ENCODE results near the gene OLFML2A.
A peak's percentile ranks its signal among the peaks of the same experiment; 100 is the strongest.

OLFML2A gene

DNA sequence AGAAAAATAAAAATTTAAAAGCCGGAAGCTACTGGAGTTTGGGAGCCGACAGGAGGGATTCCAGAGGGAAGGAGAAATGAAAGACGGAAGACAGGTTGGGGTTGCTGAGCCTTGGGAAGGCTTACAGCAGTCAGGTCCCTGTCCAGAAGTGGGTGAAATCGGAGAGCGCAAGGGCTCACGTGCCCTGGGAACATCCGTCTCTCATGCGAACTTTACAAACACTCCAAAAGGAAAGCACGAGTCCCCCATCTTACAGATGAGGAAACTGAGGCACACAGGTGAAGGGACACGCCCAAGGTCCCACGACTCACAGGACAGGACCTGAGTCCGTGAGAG is 347 bp upstream of the OLFML2A start:
- Histone ChIP-seq H2AK5ac (ENCODE audit: low read length) (no peak overlapping the region), H2BK5ac (ENCODE audit: low read depth, low read length, poor library complexity) (no peak overlapping the region), H3K23ac (ENCODE audit: low read length) (no peak overlapping the region), H3K4me1 (ENCODE audit: control insufficient read depth in 1 of 2, insufficient read depth in 2 of 2, low read length in 2 of 2) (peaks cover 21 to 24% of the 10 kb centered on the region in 2 experiments), H3K9ac (ENCODE audit: low read length) (no peak overlapping the region), H3K18ac (ENCODE audit: low read length) (peak overlapping the region; percentile 65), H4K91ac (ENCODE audit: low read depth, low read length) (peak overlapping the region; percentile 90), H4K8ac (ENCODE audit: low read depth, low read length) (peak overlapping the region; percentile 52), H3K4me2 (ENCODE audit: low read length) (peak overlapping the region; percentile 70), H3K27ac (ENCODE audit: low read depth, low read length) (no peak overlapping the region), H4K12ac (ENCODE audit: low read depth, low read length) (peak overlapping the region; percentile 39), H2BK120ac (ENCODE audit: insufficient read depth, low read length, poor library complexity) (peak overlapping the region; percentile 0), H2AFZ (ENCODE audit: insufficient read depth, low read length, poor library complexity) (peak overlapping the region; percentile 56), H2BK12ac (ENCODE audit: low read length) (peak overlapping the region; percentile 59), H3K27me3 (ENCODE audit: insufficient read depth, low read length) (no peaks in the 10 kb centered on the region), H3K79me2 (ENCODE audit: control insufficient read depth, insufficient read depth, low read length, poor library complexity) (peaks cover 9% of the 10 kb centered on the region), H3K36me3 (ENCODE audit: control insufficient read depth in 1 of 2, insufficient read depth in 2 of 2, low read length in 2 of 2) (no peaks in the 10 kb centered on the region), H3K9me3 (ENCODE audit: insufficient read depth, low read depth, low read length) (no peaks in the 10 kb centered on the region), H3K4ac (ENCODE audit: low read depth, low read length) (peak overlapping the region; percentile 15), H3K14ac (ENCODE audit: low read length) (peak overlapping the region; percentile 89), H3K4me3 (ENCODE audit: low read depth, low read length) (peak overlapping the region; percentile 82), H3K79me1 (ENCODE audit: low read length) (peaks cover 29% of the 10 kb centered on the region)
- no peak for DNase-seq
- no CpG with 5 or more reads among the region's 12 CpGs for WGBS (ENCODE audit: extremely low coverage, insufficient coverage, insufficient read length)

DNA sequence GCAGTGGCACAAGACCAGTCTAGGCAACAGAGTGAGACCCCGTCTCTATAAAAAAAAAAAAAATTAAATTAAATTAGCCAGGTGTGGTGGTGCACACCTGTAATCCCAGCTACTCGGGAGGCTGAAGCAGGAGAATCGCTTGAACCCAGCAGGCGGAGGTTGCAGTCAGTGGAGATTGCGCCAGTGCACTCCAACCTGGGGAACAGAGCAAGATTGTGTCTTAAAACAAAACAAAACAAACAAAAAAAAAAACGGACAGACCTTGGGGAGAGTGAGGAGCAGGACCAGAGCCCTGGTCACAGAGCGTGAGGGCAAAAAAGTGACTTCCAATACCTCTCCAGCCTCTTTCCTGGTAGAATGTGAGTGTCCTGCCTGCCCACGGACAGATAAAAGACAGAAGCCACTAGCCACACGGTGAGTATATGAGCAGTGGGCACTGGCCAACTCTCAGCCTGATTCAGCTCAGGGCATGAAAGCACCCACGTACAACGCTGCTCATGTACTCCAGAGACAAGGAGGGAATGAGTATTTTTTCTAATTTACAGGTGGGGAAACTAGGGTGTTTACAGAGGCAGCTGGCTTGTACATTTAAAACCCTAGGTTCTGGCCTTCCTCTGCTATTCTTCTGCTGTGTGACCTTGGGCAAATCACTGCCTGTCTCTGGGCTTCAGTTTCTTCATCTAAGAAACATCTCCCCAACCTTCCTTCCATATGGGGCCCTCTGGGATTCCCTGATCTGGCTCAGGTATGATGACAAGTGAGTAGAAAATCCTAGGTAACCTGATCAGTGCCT is 1.8 kb downstream of the OLFML2A start:
- no peak for DNase-seq
- H2AFZ ChIP-seq (ENCODE audit: insufficient read depth, low read length, poor library complexity): no peak overlapping the region
- peak overlapping the region; percentile 79 for H3K14ac ChIP-seq (ENCODE audit: low read length)
- peaks cover 21 to 24% of the 10 kb centered on the region in 2 experiments for H3K4me1 ChIP-seq (ENCODE audit: control insufficient read depth in 1 of 2, insufficient read depth in 2 of 2, low read length in 2 of 2)
- H3K36me3 ChIP-seq (ENCODE audit: control insufficient read depth in 1 of 2, insufficient read depth in 2 of 2, low read length in 2 of 2): peaks cover 0 to 5% of the 10 kb centered on the region in 2 experiments
- H2BK12ac ChIP-seq (ENCODE audit: low read length): peak overlapping the region; percentile 37
- peak overlapping the region; percentile 20 for H3K4me2 ChIP-seq (ENCODE audit: low read length)
- peak overlapping the region; percentile 29 for H2BK120ac ChIP-seq (ENCODE audit: insufficient read depth, low read length, poor library complexity)
- H3K9ac ChIP-seq (ENCODE audit: low read length): no peak overlapping the region
- H3K27me3 ChIP-seq (ENCODE audit: insufficient read depth, low read length): no peaks in the 10 kb centered on the region
- peaks cover 29% of the 10 kb centered on the region for H3K79me1 ChIP-seq (ENCODE audit: low read length)
- H2BK5ac ChIP-seq (ENCODE audit: low read depth, low read length, poor library complexity): peak overlapping the region; percentile 66
- H3K9me3 ChIP-seq (ENCODE audit: insufficient read depth, low read depth, low read length): no peaks in the 10 kb centered on the region
- no CpG with 5 or more reads among the region's 11 CpGs for WGBS (ENCODE audit: extremely low coverage, insufficient coverage, insufficient read length)
- peak overlapping the region; percentile 9 for H4K12ac ChIP-seq (ENCODE audit: low read depth, low read length)
- H3K79me2 ChIP-seq (ENCODE audit: control insufficient read depth, insufficient read depth, low read length, poor library complexity): peaks cover 9% of the 10 kb centered on the region
- no peak overlapping the region for H3K4me3 ChIP-seq (ENCODE audit: low read depth, low read length)
- H4K8ac ChIP-seq (ENCODE audit: low read depth, low read length): peak overlapping the region; percentile 15
- H4K91ac ChIP-seq (ENCODE audit: low read depth, low read length): peak overlapping the region; percentile 75
- peak overlapping the region; percentile 81 for H3K18ac ChIP-seq (ENCODE audit: low read length)
- no peak overlapping the region for H3K23ac ChIP-seq (ENCODE audit: low read length)
- H3K27ac ChIP-seq (ENCODE audit: low read depth, low read length): peak overlapping the region; percentile 73
- peak overlapping the region; percentile 38 for H3K4ac ChIP-seq (ENCODE audit: low read depth, low read length)
- peak overlapping the region; percentile 62 for H2AK5ac ChIP-seq (ENCODE audit: low read length)

DNA sequence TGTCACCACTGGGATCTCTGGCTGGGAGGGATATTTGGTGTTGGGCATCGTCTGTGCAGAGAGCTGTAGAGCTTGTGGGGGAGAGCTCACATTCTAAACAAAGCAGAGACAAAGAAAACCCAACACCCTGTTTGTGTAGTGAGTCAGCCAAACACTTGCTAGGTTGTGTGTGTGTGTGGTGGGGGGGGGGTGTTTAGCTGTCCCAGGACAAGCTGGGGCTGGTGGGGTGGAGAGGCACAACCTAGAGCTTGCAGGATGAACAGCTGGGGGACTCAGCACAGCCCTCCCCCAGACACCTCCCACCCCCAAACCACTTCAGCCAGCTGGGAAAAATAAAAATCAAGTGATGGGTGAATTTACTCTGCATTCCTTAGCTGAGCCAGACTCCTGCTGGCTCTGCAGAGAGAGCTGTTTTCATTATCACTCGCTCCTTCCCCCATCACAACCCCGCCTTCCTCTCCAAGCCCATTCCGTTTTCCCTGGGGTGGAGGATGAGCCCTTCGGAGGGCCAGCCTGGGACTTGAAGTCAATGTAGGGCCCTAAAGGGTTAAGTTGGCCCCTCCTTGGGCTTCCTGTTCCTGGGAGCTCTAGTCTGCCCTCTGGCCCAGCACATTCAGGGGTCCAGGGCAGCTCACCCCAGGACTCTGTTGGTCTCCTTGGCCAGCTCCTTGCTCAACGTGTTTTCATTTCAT is 2.6 kb downstream of the OLFML2A start:
- Histone ChIP-seq H3K27ac (ENCODE audit: low read depth, low read length) (peak overlapping the region; percentile 73), H4K91ac (ENCODE audit: low read depth, low read length) (peak overlapping the region; percentile 77), H3K14ac (ENCODE audit: low read length) (peak overlapping the region; percentile 33), H2BK5ac (ENCODE audit: low read depth, low read length, poor library complexity) (peak overlapping the region; percentile 62), H2BK120ac (ENCODE audit: insufficient read depth, low read length, poor library complexity) (peak overlapping the region; percentile 86), H3K9ac (ENCODE audit: low read length) (no peak overlapping the region), H4K8ac (ENCODE audit: low read depth, low read length) (peak overlapping the region; percentile 27), H3K4me2 (ENCODE audit: low read length) (peak overlapping the region; percentile 20), H3K9me3 (ENCODE audit: insufficient read depth, low read depth, low read length) (no peaks in the 10 kb centered on the region), H2AFZ (ENCODE audit: insufficient read depth, low read length, poor library complexity) (peak overlapping the region; percentile 1), H3K4me3 (ENCODE audit: low read depth, low read length) (no peak overlapping the region), H3K79me2 (ENCODE audit: control insufficient read depth, insufficient read depth, low read length, poor library complexity) (peaks cover 9% of the 10 kb centered on the region), H2AK5ac (ENCODE audit: low read length) (peak overlapping the region; percentile 53), H3K4ac (ENCODE audit: low read depth, low read length) (peak overlapping the region; percentile 10), H3K18ac (ENCODE audit: low read length) (peak overlapping the region; percentile 82), H2BK12ac (ENCODE audit: low read length) (peak overlapping the region; percentile 80), H3K79me1 (ENCODE audit: low read length) (peaks cover 29% of the 10 kb centered on the region), H3K4me1 (ENCODE audit: control insufficient read depth in 1 of 2, insufficient read depth in 2 of 2, low read length in 2 of 2) (peaks cover 21 to 24% of the 10 kb centered on the region in 2 experiments), H3K23ac (ENCODE audit: low read length) (no peak overlapping the region), H3K36me3 (ENCODE audit: control insufficient read depth in 1 of 2, insufficient read depth in 2 of 2, low read length in 2 of 2) (peaks cover 0 to 5% of the 10 kb centered on the region in 2 experiments), H3K27me3 (ENCODE audit: insufficient read depth, low read length) (no peaks in the 10 kb centered on the region), H4K12ac (ENCODE audit: low read depth, low read length) (peak overlapping the region; percentile 34)
- DNase-seq: no peak
- no CpG with 5 or more reads among the region's 6 CpGs for WGBS (ENCODE audit: extremely low coverage, insufficient coverage, insufficient read length)

DNA sequence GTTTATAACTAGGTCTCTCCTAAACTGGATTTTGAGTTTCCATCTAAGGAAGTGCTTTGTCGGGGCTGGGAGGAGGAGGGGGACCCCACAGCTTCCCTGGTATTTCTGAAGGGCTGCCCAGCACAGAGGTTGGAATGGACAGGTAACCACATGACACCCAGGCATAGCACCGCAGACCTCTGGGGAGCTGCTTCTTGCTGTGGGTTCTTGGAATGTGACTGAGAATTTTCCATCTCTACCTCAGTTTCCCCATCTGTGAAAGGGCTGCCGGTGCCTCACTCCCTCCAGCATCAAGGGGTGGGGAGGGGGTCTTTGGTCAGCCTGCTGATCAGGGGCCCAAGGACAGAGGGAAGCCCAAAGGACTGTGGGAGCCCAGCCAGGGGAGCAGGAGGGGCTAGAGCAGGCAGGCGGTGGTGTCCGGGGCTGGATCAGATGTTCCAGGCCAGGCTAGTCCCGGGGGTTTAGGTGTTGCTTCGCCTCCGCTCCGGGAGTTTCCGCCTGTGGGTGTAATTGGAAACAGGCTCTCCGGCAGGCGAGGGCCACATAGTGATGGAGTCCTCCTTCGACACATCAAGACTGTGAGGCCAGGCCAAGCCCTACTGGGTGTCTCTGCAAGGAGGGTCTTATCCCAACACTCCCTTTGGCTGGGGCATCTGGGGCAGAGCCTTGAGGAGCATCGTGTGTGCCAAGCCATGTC is 3.3 kb downstream of the OLFML2A start:
- Histone ChIP-seq H4K8ac (ENCODE audit: low read depth, low read length) (peak overlapping the region; percentile 27), H3K27ac (ENCODE audit: low read depth, low read length) (peak overlapping the region; percentile 73), H3K18ac (ENCODE audit: low read length) (peak overlapping the region; percentile 82), H2AFZ (ENCODE audit: insufficient read depth, low read length, poor library complexity) (no peak overlapping the region), H4K12ac (ENCODE audit: low read depth, low read length) (peak overlapping the region; percentile 34), H4K91ac (ENCODE audit: low read depth, low read length) (peak overlapping the region; percentile 77), H2BK5ac (ENCODE audit: low read depth, low read length, poor library complexity) (peak overlapping the region; percentile 62), H2BK12ac (ENCODE audit: low read length) (peak overlapping the region; percentile 80), H3K4me1 (ENCODE audit: control insufficient read depth in 1 of 2, insufficient read depth in 2 of 2, low read length in 2 of 2) (peaks cover 21 to 24% of the 10 kb centered on the region in 2 experiments), H2BK120ac (ENCODE audit: insufficient read depth, low read length, poor library complexity) (peak overlapping the region; percentile 86), H3K79me2 (ENCODE audit: control insufficient read depth, insufficient read depth, low read length, poor library complexity) (peaks cover 9% of the 10 kb centered on the region), H3K4me3 (ENCODE audit: low read depth, low read length) (no peak overlapping the region), H3K4me2 (ENCODE audit: low read length) (peak overlapping the region; percentile 20), H3K14ac (ENCODE audit: low read length) (peak overlapping the region; percentile 33), H2AK5ac (ENCODE audit: low read length) (peak overlapping the region; percentile 53), H3K27me3 (ENCODE audit: insufficient read depth, low read length) (no peaks in the 10 kb centered on the region), H3K79me1 (ENCODE audit: low read length) (peaks cover 29% of the 10 kb centered on the region), H3K23ac (ENCODE audit: low read length) (no peak overlapping the region), H3K4ac (ENCODE audit: low read depth, low read length) (peak overlapping the region; percentile 10), H3K9ac (ENCODE audit: low read length) (no peak overlapping the region), H3K36me3 (ENCODE audit: control insufficient read depth in 1 of 2, insufficient read depth in 2 of 2, low read length in 2 of 2) (peaks cover 0 to 5% of the 10 kb centered on the region in 2 experiments), H3K9me3 (ENCODE audit: insufficient read depth, low read depth, low read length) (no peaks in the 10 kb centered on the region)
- WGBS (ENCODE audit: extremely low coverage, insufficient coverage, insufficient read length): no CpG with 5 or more reads among the region's 14 CpGs
- DNase-seq: no peak
